GM12872 (cell line): ENCODE data around the gene DHFR.

ENCODE experiments used
- TF ChIP-seq, protein P1 (sequence below): IDR thresholded peaks from 3 replicates; pipeline ENCODE4 v1.5.1; 2011; ENCODE audit warnings: low read depth, mild to moderate bottlenecking, low read length, moderate library complexity; ENCODE audit not compliant: insufficient read depth

DHFR gene

DNA sequence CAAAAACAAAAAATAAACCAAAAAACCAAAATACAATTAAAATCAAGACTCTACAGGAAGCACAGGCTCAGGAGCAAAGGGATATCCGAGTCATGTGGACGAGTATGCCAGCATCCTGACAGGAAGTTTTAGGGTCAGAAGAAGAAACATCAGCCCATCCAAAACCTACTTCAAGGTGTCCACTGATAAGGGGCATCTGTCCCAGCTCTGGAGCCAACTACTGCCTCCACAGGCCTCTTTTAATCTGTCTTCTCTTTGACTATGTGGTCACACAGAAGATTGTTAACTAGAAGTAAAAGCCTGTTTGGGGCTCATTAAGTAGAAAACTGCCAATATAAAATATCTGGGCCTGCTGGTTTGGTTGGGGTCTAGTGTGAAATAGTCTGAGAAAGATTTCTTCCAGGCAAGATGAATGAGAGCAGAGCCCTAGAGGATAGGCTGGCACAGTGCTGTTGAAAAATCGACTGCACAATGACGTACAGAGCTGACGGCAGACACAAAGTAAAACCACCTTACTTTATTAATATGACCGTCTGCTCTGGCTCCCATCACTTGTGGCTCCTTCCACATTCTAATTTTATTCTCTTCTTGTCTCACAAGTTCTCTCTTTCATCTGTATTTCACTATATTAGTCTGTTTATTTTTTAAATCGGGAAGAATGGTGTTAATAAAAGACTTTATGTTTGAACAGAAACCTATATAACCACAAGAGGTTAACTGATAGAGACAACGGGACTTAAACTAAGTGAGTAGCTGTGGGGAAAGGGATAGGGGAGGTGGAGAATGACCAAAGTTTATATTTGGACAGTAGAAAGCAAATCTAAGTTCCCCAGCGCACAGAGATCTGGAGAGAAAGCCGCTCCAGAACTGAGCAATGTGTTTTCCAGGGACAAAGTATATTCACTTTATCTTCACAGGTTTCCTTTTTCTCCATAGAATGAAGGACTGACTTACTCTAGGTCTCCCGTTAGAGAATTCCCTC lies 23.2 kb downstream of the DHFR start:
- TF ChIP-seq, protein P1, sequence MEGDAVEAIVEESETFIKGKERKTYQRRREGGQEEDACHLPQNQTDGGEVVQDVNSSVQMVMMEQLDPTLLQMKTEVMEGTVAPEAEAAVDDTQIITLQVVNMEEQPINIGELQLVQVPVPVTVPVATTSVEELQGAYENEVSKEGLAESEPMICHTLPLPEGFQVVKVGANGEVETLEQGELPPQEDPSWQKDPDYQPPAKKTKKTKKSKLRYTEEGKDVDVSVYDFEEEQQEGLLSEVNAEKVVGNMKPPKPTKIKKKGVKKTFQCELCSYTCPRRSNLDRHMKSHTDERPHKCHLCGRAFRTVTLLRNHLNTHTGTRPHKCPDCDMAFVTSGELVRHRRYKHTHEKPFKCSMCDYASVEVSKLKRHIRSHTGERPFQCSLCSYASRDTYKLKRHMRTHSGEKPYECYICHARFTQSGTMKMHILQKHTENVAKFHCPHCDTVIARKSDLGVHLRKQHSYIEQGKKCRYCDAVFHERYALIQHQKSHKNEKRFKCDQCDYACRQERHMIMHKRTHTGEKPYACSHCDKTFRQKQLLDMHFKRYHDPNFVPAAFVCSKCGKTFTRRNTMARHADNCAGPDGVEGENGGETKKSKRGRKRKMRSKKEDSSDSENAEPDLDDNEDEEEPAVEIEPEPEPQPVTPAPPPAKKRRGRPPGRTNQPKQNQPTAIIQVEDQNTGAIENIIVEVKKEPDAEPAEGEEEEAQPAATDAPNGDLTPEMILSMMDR, result no peak

DNA sequence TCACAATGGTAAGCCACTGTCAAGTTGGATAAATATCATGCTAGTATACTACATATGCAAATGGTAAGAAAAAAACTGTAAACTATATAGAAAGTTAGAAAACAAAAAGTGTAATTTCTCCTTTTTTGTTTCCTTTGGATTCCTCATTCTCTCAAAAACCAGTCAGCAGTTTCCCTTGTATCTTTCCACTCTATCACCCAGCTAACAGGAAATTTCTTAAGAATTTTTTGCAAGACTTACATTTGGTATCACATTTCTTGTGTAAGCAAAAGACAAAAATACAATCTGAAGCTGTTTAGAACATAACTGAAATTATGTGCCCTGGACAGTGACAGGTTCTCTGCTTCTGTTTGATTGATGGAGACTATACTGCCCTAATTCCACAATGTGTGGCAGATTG lies 25.5 kb downstream of the DHFR start:
- TF ChIP-seq, protein P1, result no peak

DNA sequence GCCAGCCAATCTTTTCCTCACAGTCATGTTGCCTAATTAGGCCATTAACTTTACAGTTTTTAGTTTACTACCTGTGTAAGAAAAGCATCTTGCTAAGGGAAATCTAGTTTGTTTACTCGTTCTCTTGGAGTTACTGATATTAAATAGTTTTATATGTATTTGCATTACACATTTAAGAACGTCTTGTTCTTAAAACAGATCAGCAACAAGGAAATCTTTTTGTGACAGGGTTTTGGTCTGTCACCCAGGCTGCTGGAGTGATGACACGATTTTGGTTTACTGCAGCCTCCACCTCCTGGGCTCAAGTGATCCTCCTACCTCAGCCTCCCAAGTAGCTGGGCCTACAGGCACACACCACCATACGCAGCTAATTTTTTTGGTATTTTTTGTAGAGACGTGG lies 29.6 kb downstream of the DHFR start:
- TF ChIP-seq, protein P1, result no peak

DNA sequence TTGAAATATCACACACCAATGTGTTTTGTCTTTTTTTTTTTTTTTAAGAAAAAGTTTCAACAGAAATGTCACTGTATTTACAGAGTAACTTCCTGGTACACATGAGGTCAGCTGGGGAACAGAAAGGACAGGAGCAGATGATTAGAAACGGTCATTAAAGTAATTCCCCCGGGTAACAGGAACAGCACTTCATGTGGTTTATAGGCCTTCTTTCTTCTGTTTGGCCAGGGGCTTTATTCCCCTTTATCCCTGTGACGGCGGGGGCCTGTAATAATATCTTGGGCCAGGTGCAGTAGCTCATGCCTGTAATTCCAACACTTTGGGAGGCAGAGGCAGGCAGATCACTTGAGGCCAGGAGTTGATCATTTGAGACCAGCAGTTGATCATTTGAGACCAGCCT lies 30.8 kb downstream of the DHFR start:
- TF ChIP-seq, protein P1, result no peak

DNA sequence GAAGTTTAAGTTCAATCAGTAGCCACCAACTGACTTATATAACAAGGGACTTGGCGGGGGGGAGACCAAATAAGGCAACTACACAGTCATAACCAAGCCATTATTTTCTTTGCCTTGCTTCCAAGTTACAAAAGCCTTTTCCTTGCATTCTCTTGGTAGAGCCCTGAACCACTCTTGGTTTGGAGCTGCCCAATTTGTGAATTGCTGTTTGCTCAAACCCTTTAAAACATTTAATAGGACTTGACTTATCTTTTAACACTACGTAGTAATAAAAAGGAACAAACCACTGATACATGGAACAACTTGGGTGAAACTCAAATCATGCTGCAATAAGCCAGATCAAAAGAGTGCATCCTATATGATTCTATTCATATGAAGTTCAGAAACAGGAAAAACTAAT lies 32.0 kb downstream of the DHFR start:
- TF ChIP-seq, protein P1, result no peak

DNA sequence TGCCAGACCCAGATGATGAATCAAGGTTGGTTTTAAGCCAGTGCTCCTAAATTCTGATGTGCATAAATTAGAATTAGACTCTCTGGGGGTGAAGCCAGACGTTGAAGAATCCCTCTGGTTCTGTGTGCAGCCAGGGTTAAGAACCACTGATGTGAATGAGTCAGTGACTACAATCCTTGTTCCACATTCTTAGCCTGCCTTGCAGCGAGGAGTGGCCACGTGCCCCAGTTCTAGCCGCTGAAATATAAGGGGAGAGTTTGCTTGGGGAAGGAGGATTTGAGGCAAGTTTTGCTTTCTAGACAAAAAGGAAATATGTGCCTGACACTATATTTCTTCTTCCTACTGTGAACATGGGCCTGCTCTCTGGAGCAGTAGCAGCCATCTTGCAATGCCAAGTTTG lies 34.6 kb downstream of the DHFR start:
- TF ChIP-seq, protein P1, result no peak

DNA sequence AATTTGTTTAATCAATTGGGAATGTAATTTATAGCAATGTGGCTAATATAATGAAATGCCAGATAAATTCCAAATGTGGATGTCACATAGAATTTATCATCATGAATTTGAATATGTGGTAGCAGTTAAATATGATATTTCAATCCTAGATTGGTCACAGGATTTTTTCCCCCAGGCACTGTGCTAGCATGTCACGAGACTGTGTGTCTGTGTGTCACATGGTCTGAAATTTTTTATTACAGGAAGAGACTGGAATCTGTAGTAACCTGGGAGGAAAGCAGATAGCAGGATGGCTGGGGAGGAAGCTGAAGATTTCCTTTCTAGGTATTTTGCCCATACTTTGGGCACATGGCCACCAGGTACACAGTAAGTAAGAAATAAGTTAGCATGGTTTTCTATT lies 35.7 kb downstream of the DHFR start:
- TF ChIP-seq, protein P1, result no peak
